Stimulated activated CD8-positive, alpha-beta memory T cell treated with anti-CD3 and anti-CD28 coated beads, Interleukin-12 subunit alpha, Interleukin-12 subunit beta, amount 100 ng/mL, for 4 hours (primary cell): ENCODE results near the gene AMH.
A peak's percentile ranks its signal among the peaks of the same experiment; 100 is the strongest.
"Not testable (repeated sequence)": the region's sequence is repeated elsewhere in the genome, so short reads cannot be mapped to it uniquely, and the experiment has no call there.

ENCODE experiments used
- DNase-seq: peaks from one replicate; pipeline ENCODE4 v3.0.0-alpha.2; 2020; ENCODE audit warnings: low read depth

AMH gene

GRCh38 chr19:2270423-2271233 is 21.5 kb downstream of the AMH start:
- DNase-seq: peak; percentile 65

- DNase-seq: no peak
Measured at GRCh38 chr19:2271234-2272103, 22.3 kb downstream of the AMH start.

DNA sequence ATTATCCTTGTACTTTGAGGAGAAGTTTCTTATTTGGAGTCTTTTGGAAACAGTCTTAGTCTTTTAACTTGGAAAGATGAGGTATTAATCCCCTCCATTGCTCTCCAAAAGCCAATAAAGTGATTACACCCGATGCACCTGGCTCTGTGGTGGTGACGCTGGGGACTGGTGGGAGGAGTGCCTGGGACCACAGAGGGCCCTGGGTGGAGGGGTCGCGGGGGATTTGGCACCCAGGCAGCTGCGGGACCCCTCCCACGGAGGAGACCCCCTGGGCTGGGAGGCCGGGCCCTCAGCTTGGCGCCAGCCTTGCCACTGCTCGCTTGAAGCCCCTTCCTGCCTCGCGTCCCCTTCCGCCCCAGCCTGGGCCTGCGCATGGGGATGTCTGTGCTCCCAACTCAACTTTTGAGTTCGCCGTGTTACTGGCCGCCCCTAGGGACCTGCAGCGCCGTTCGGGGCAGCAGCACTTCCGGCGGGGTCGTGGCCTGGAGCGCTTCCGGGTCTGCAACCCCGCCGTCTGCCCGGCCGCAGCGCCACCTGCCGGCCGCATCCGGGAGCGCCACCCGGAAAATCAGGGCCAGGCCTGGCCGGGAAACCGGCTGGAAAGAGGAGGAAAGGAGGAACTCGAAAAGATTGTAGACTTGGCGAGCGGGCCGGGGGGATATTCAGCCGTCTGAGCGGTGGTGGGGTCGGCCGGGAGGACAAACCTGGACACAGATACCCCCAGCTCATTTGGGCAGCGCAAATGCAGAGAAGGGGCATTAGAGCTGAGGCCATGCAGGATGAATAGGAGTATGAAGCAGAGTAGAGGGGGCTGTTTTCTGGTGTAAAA is 24.4 kb downstream of the AMH start:
- DNase-seq: peak; percentile 57

GRCh38 chr19:2274185-2274711 is 25.1 kb downstream of the AMH start:
- no peak for DNase-seq

GRCh38 chr19:2274931-2275535 is 25.9 kb downstream of the AMH start:
- no peak for DNase-seq

- no peak for DNase-seq
Measured at GRCh38 chr19:2275588-2276428, 26.7 kb downstream of the AMH start.

DNA sequence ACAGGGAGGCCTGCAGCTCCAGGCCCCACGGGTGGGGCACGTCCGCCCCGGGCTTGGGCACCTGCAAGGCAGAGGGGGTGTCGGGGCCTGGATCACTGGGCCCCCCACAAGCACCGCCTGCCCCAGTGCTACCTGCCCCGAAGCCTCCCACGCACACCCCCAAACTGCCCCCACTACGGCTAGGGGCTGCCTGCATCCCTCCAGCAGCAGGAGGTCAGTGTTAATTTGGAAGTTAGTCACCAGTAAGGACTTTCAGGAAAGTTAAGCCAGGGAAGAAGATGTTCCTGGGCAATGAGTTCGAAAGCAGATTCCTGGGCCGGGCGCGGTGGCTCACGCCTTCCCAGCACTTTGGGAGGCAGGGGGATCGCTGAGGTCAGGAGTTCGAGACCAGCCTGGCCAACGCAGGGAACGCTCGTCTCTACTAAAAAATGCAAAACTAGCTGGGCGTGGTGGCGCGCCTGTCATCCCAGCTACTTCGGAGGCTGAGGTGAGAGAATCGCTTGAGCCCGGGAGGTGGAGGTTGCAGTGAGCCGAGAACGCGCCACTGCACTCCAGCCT is 27.4 kb downstream of the AMH start:
- no peak for DNase-seq

- no peak for DNase-seq
Measured at GRCh38 chr19:2277138-2277537, 28.0 kb downstream of the AMH start.

DNA sequence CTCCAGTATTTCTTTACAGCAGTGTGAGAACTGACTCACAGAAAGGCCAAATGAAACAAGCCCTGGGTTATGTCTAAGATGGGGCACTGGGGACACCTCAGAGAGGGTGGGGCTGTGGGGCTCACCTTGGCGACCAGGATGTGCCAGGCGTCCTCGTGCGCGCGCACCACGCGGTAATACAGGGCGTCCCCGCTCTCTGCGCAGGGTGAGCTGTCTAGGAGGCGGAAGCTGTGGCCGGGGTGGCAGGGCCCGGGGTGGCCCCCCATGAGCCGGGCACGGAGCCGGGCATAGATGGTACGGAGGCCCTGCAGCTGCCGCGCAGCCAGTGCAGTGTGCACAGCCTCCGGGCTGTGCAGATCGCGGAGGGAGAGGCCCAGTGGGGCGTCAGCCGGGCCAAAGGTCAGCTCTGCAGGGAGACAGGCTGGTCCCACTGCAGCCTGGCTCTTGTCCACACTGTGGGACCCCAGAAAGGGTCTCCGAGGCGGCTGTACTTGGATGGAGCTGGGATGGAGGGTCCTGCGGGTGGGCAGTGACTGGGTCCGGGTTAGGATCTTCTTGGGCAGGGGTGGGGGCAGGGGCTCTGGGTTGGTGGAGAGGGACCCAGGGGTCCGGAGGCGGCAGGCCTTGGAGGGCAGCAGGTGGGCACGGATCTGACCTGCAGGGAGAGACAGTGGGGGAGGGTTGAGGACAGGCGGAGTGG is 29.5 kb downstream of the AMH start:
- DNase-seq: no peak

GRCh38 chr19:2280633-2281264 is 31.6 kb downstream of the AMH start:
- no peak for DNase-seq

DNA sequence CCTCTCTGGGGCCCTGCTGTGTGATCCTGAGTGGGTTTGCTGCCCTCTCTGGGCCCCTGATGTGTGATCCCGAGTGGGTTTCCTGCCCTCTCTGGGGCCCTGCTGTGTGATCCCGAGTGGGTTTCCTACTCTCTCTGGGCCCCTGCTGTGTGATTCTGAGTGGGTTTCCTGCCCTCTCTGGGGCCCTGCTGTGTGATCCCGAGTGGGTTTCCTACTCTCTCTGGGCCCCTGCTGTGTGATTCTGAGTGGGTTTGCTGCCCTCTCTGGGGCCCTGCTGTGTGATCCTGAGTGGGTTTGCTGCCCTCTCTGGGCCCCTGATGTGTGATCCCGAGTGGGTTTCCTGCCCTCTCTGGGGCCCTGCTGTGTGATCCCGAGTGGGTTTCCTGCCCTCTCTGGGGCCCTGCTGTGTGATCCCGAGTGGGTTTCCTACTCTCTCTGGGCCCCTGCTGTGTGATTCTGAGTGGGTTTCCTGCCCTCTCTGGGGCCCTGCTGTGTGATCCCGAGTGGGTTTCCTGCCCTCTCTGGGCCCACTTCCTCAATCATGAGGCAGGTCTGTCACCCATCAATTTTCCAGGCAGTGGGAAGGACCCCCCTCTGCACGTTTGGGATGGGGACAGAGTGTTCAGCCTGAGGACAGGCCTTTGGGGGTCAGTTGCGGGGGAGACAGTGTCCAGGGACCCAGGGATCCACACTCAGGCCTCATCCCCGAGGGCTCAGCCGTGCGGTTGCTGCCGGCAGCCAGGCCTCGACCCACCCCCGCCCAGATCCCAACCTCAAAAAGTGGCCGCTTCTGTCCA is 32.3 kb downstream of the AMH start:
- not testable (repeated sequence) for DNase-seq

DNA sequence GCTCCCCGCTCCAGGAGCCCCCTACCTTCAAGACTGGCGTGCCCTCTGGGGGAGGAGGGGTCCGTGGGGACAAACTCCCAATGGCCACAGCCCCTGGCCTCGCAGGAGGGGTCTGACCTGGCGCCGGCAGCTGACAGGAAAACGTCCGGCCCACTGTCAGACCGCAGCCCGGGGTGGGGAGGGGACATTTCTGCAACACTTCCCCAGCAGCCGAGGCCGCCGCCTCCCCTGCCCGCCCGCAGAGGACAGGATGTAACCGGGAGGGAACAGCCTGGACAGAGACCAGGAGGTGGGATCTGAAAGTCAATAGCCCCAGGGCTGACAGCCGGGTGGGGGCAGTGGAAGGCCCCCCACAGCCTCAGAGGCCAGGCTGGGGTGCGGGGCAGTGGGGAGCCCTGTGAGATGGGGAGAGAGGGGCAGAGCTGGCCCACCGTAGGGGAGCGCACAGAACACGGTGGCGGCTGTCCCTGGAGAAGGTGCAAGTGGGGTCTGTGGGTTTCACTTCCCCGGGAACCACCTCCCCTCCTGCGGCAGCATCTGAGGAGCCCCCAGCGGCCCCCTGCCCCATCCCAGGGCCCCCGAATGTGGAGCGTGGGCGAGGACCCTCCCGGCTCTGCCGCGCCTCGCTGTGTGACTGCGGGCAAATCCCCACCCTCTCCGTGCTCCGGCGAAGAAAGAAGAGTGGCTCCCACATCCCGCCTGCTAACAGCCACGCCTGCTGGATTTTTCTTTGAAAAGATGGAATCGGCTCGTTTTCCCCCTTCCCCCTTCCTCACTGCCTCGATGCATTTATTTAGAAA is 33.1 kb downstream of the AMH start, which contains the start of gene PEAK3:
PEAK3 (minus strand) TSS at position 114 of the 800 bp plus-strand sequence. CDS start 1,244 bp downstream, outside the sequence.
- no peak for DNase-seq

- DNase-seq: no peak
Measured at GRCh38 chr19:2282862-2283237, 33.7 kb downstream of the AMH start.

DNA sequence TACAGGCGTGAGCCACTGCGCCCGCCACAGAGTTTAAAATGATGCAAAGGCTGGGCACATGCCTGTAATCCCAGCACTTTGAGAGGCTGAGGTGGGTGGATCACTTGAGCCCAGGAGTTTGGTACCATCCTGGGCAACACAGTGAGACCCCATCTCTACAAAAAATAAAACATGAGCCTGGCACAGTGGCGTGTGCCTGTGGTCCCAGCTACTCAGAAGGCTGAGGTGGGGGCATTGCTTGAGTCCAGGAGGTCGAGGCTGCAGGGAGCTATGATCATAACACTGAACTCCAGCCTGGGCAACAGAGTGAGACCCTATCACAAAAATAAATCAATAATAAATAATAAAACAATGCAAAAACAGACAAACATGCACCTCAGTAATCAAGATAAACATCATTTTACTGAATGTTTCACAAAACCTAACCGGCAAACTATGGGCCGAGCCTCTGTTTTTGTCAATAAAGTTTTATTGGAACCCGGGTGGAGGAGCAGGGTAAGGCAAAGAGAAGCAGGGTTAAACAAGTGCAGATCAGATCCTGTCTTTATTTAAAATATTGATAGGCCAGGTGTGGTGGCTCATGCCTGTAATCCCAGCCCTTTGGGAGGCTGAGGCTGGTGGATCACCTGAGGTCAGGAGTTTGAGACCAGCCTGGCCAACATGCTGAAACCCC is 34.8 kb downstream of the AMH start:
- no peak for DNase-seq

GRCh38 chr19:2286402-2287140 is 37.4 kb downstream of the AMH start:
- DNase-seq: no peak
